ENCODE data around the gene ITGA6.

The ITGA6 gene

GRCh38 chr2:172416447-172417058, 10.8 kb upstream of the ITGA6 start:
- DNase-seq (ENCODE audit: low spot score): no peak

GRCh38 chr2:172420216-172420615, 7.2 kb upstream of the ITGA6 start:
- DNase-seq (ENCODE audit: low spot score): no peak

GRCh38 chr2:172423160-172423559, 4.2 kb upstream of the ITGA6 start:
- no peak for DNase-seq (ENCODE audit: low spot score)

- no peak for DNase-seq (ENCODE audit: low spot score)
These were observed 2.0 kb upstream of the ITGA6 start for GRCh38 chr2:172425336-172425735.

- no peak for DNase-seq (ENCODE audit: low spot score)
These were observed 641 bp upstream of the ITGA6 start for GRCh38 chr2:172426635-172427255.

- peak; percentile 35 for DNase-seq (ENCODE audit: low spot score)
These were observed 825 bp downstream of the ITGA6 start for GRCh38 chr2:172427990-172428831.

- no peak for DNase-seq (ENCODE audit: low spot score)
These were observed 1.4 kb downstream of the ITGA6 start for GRCh38 chr2:172428832-172429210.

- DNase-seq (ENCODE audit: low spot score): no peak
These were observed 2.0 kb downstream of the ITGA6 start for GRCh38 chr2:172429301-172429968.

- DNase-seq (ENCODE audit: low spot score): no peak
These were observed 2.6 kb downstream of the ITGA6 start for GRCh38 chr2:172430027-172430426.

GRCh38 chr2:172430678-172431077, 3.3 kb downstream of the ITGA6 start:
- no peak for DNase-seq (ENCODE audit: low spot score)

GRCh38 chr2:172431463-172431862, 4.1 kb downstream of the ITGA6 start:
- no peak for DNase-seq (ENCODE audit: low spot score)

- no peak for DNase-seq (ENCODE audit: low spot score)
These were observed 4.6 kb downstream of the ITGA6 start for GRCh38 chr2:172431993-172432392.

GRCh38 chr2:172433144-172433543, 5.8 kb downstream of the ITGA6 start:
- no peak for DNase-seq (ENCODE audit: low spot score)

GRCh38 chr2:172434821-172435605, 7.6 kb downstream of the ITGA6 start:
- no peak for DNase-seq (ENCODE audit: low spot score)

- no peak for DNase-seq (ENCODE audit: low spot score)
These were observed 8.2 kb downstream of the ITGA6 start for GRCh38 chr2:172435606-172435911.

- no peak for DNase-seq (ENCODE audit: low spot score)
These were observed 9.5 kb downstream of the ITGA6 start for GRCh38 chr2:172436889-172437288.

- DNase-seq (ENCODE audit: low spot score): no peak
These were observed 10.3 kb downstream of the ITGA6 start for GRCh38 chr2:172437419-172438341.

- DNase-seq (ENCODE audit: low spot score): peak; percentile 18
These were observed 11.5 kb downstream of the ITGA6 start for GRCh38 chr2:172438741-172439508.

- no peak for DNase-seq (ENCODE audit: low spot score)
These were observed 12.1 kb downstream of the ITGA6 start for GRCh38 chr2:172439509-172439860.

- DNase-seq (ENCODE audit: low spot score): no peak
These were observed 12.5 kb downstream of the ITGA6 start for GRCh38 chr2:172439911-172440310.

Data from RKO (cell line).